Right renal cortex interstitium (tissue), 3 donors: Measurements from ENCODE around the gene OGA. TPM values are rescaled to one million over a fixed set of nuclear protein-coding genes. Genes with fewer than 3 reads are reported as not detected.

Experiments
- DNase-seq, 3 donors: peaks; one replicate each; pipeline ENCODE4 v3.0.0-alpha.2; 2013; ENCODE audit warnings: low read depth in 3 of 3, low spot score in 2 of 3
- polyA plus RNA-seq, 3 donors: library from polyadenylated mRNA; unstranded; fragments of 120-200 nt; gene quantifications; one replicate each; pipeline ENCODE4 v1.2.1, GENCODE V29; 2013; ENCODE audit not compliant: insufficient read length in 3 of 3

OGA gene
- polyA plus RNA-seq: 100 to 1,000 TPM; 120 to 144 (median 140) TPM

DNA sequence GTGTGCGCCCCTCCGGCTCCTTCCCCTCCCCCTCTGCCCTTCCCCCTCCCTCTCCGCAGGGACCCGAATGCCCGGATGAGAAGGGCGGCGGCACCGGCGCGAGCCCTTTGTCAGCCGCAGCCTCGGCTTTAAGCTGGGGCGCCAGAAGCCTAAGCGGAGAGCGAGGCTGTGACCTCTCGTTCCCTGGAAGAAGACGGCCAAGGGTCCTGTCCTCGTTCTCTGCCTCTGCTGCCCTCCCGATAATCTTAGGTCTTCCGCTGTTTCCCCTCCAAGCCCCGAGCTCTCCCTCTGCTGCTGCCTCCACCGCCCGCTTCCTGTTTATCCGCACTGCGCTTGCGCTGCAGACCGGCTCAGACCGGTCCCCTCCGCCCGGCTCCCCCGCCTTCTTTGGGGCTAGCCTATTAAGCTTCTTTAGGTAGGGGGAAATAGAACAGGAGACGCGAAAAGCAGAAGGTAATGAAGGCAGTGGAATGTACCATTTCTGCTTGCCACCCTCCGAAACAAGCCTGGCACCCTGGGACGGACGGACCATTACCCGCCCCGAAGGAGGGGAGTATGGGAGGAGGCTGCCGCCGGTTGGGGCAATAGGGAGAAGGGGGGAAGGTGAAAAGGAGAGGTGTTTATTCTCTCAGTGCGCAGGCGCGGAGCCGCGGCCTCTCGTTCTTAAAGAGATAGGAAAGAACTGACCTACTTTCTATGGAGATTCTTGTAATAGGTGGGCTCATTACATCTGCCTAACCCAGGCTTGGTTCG, at the start of gene OGA:
Gene OGA, minus strand, starts transcription at position 326 of the 753 bp plus-strand sequence. CDS start 422 bp downstream, outside the sequence.
- peak; percentile 95 to 96 (median 96) for DNase-seq

DNA sequence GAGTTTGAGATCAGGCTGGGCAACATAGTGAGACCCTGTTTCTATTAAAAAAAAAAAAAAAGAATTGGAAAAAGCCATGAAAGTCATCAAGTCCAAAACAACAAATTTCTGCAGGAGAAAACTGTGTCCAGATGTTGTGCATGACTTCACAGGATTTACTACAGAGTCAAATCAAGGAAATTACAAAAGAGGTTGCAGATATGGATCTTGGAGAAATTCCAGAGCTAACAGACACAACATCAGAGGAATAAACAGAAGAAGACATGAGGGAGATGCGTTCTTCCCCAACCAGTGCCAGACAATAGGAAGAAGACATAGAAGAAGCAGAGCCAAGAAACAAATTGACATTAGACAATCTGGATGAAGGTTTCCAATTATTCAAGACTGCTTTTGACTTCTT, 49.7 kb upstream of the OGA start:
- DNase-seq: no peak

DNA sequence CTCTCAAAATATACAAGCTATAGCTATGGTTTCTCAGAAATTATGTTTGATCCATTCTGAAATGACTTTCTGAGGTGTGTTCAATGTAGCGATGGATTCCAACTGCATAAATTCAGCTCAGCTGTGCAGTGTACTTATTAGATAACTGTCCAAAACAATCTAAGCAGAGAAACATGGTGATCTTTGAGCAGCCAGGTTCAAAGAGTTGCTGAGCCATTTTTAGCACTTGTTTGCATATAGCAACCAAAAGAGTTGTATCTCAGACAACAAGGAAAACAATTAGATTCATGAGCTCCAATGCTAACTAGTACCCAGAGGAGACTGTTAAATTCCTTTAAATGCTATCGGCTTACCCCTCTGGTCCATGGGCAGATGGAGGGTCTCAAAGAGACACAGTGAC, 41.3 kb upstream of the OGA start:
- no peak for DNase-seq

DNA sequence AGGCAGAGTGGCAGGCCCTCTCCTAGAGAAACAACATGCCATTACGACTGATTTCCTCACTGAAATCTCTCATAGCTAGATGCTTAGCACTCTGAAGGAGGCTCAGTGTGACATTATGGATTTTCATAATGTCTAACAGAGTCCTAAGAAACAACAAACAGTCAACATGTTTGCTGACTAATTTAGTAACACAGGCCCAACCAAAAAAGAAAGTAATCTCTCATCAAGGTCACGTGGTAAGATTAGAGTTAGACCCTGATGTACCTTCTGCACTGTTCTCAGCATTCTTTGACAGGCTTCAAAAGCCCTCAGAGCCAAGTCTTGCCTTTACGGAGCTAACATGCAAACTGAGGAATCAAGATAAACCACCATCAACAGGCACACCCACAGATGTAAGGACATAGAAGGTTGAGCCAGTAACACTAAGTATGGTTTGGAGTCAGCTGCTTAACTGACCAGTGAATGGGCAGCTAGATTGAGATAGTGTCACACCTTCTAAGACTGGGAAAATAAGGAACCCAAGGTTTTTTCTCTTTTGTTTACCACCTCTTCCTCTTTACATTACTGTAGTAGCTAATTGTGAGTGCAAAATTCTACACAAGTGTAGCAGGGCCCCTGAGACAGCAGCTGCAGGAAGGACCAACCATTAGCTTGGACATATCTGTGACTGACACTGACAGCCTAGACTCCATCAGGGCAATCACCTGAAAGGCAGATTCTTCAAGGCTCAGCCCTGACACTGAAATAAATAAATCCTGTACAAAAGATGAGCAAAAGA, 40.7 kb upstream of the OGA start:
- no peak for DNase-seq

DNA sequence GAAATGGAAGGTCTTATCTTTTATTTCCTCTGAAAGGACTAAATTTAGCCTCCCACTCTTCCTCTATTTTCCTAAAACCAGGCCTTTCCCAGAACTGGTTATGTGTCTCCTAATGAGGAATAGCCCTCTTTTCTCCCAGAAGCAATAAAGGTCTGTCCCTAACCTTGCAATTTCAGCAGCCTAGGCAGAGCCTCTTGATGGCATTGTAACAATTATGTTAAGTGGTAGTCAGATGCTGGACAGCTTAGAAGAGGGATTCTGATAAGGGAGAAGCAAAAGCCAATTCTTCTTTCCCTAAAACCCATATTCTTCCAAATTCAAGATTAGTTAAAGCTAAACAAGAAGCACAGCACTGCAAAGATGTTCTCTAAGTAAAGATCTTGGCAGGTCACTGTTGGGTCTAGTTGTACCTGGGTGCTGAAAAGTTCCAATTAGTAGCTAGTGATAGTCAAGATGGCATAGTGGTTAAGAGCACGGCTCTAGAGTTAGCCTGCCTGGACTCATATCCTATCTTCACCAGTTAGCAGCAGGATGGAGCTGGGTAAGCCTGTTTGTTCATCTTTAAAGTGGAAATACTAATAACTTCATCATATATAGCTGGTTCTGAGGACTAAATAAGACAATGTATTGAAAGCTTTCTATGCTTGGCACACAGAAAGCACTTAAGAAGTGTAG, 39.7 kb upstream of the OGA start:
- no peak for DNase-seq

- no peak for DNase-seq
Observed at GRCh38 chr10:101856626-101857025, 38.4 kb upstream of the OGA start.

DNA sequence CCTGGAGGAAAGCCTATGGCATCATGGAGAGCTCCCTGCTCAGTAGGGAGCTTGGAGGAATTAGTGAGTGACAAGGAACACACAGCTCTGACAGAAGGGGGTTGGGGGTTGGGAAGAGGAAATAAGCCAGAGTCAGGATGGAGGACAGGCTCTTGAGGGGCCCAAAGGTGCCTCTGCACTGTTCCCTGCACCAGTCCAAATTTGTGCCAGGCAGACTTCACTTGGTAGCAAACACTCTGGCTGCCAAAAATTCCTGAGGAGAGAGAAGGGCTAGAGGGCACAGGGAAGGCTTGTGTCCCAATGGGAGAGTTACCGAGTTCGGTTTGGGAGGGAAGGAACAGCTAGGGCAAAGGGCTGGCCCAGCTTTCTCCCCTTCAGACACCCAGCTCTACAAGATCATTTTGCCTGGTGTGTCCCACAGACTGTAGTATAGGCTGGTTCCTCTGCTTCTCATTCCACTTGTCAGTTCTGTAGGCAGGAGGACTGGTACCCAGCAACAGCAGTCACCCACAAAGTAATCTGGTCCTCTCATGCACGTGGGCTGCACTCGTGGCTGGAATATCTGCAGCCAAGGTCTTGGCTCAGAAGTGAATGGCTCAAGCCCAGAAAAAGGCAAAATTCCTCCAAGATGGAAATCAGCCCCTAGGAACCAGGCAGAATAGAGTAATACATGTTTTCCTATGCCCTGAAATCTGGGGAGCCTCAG, 33.3 kb upstream of the OGA start:
- DNase-seq: no peak

DNA sequence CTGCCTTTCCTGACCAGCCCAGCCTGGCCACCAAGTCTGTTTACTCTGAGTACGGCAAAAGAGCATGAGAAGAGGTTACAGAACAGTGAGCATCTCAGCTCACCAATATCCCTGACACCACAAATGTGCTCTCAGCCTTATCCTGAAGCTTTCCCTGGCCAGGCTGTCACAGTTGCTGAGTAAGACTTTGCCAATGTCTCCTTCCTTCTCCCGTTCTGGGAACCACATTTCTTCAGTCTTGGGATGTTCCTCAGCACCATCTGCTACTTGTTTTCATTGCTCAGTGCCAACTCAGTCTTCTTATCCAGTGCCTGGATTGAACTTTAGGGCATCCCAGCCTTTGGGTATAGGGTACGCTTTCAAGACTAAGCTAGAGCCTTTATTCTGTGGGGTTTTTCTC, 32.5 kb upstream of the OGA start:
- no peak for DNase-seq

DNA sequence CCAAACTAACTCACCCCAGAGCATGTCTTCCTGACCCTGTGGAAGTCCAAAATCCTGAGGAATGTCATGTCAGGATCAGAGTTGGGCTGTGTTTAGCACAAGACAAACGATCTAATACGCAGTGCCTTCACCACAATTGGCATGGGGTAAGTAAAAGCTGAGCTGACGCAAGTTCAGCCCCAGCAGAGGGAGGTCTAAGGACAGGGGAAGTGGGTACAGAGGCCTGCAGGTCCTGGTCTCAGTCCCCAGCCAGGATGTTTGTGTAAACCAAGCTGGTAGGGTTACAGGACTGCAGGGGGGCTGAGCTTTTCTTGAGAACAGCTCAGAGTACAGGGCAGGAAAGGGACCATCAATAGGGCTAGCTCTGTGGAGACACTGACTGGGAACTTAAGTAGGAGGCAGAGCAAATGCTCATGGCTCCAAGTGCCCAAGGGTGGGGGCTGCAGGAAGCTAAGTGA, 30.7 kb upstream of the OGA start:
- DNase-seq: no peak

DNA sequence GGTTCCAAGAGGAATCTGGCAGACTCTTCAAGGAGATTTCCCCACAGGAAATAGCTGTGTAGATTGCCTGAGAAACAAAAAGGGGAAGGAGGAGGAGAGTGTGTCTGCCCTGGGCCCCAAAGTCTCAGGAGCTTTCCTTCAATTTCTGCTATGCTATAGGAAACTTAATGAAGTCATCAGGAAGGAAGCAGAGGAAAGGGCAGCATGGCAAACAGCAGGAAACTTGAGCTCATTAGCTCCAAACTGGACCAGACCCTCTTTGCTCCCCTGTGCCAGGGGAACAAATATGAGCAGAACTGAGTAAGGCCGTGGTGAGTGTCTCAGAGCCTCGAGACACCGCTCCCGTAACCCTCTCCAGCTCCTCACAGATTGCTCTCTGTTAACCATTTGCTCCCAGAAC, 30.2 kb upstream of the OGA start:
- no peak for DNase-seq

GRCh38 chr10:101845893-101846292, 27.6 kb upstream of the OGA start:
- no peak for DNase-seq

DNA sequence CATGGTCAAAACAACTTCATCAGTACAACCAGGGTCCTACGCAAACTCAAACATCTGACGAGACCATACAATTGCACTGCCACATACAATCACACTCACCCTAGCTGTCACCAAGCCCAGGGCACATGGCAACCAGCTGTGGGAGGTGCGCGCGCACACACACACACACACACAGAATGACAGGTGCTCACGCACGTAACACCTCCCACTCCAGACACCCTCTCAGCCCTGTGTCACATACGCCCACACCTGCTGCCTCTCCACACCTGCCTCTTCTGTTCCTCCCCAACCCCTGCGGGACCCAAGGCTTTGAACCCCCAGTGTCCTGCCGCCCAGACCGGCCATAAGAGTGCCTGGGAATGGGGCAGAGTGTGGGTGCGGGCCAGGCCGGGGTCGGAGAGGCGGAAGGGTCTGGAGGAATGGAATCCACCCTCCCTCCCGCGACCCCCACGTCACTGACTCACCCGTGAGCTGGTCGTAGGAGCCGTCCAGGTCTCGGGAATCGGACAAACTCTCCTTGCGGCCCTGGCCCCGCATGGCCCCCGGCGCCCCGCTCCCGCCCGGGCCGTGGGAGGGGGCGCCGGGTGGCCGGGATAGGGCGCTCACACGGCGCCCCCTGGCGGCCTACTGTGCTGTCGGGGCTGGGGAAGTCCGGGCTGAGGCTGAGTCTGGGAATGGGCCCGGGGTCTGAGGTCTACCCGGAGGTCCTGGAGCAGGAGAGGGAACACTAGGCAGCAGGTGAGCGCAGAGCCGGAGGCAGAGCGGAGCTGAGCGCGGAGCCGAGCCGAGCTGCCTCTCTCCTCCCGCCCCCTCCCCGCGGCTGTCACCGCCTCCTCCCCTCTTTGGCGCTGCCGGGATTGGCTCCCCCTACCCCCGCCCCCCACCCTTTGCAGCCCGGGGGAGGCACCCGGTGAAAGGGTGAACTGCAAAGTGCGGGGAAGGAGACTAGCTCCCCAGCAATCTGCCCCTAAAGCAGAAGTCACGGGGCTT, 25.1 kb upstream of the OGA start, which contains the start of gene KCNIP2:
Gene KCNIP2, minus strand, starts transcription at position 769 of the 990 bp plus-strand sequence. Its CDS starts 232 bp downstream, at position 537.
- no peak for DNase-seq

DNA sequence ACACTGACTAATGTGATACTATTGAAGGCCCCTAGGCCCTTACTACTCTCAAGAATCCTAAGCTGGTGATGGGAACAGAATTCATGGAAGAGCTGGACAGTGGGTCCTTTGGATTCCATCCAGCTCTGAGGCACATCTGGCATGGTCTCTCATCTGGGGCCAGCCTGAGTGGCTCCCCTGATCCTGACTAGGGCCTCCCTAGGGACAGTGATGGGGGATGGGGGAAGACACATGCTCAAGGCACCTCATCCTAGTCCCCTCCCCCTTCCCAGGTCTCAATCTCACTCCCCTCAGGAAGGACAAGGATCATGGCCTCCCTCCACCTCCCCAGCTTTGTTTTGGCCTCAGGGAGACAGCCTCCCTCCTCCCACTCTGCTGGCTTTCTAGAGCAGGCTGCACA, 23.6 kb upstream of the OGA start:
- DNase-seq: no peak

DNA sequence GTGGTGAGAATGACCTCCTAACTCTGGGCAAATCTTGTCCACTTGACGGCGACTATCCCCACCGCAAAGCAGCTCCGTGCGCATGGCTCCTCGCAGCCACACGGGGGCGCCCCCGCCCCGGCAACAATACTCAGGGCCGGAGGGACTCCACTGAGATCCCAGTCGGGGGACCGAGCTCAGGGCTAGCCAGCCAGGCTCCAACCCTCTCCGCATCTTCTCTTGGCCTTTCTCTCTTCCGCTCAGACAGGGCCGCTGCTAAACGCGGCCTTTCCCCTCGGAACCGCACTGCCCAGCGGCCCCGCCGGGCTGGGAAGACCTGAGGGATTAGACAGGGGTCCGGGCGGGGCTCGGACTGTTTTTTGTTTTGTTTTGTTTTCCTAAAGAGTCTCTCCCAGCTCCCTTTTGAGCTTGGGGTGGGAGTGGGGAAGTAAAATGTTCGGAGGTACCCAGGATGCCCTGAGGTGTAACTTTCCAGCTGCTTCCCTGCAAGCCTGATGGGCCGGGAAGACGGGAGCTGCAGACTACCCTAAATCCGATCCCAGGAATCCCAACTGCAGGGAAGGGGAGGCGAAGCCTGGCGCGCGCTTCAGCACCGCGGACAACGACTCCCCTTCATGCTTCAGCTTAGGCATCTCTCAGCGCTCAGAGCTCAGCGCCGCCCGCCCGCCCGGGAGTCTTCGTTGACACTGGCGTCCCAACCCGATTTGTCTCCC, 22.7 kb upstream of the OGA start:
- peak in 2 of 3 donors; percentile 82 to 87 for DNase-seq

DNA sequence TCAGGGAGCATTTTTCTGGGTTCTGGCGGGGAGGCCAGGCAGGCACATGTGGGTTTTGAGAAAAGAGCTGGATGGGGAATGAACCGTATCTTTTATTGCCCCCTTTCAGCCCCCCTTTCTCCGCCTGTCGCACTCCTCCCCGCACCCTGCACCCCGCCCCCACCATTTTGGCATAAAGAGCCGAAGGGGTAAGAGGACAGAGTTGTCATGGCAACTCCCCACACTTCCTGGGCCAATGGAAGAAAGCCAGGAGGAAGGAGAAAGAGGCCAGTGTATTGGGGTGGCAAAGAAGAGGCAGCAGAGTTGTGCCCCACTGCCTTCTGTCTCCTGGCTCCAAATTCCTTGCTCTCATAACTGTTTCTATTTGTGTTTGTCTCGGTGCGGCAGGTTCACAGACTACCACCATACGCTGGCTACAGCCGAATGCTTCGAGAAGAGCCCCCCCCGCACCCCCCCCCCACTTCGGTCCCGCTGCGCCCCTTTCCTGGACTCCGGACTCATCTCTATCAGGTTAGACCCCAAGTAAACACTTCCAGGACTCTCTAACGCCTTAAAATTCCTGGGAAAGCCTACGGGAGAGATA, 21.9 kb upstream of the OGA start:
- DNase-seq: no peak

- DNase-seq: no peak
Observed at GRCh38 chr10:101839416-101840063, 21.3 kb upstream of the OGA start.

DNA sequence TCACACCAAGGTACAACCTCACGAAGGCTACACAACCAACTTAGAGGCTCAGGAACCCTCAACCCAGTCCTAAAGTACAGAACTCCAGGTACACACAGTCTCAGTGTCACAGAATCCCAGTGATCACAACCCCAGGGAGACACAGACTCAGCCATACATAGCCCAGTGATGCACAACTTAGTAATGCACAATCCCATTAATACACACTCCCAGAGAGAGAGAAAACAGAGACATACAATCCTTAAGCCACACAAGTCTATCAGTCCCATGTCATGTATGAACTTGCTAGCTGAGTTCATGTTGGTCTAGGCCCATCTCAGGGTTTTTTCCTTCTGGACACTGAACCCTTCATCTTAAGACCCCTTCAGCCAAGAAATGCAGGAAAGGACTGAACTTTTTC, 20.8 kb upstream of the OGA start:
- no peak for DNase-seq

GRCh38 chr10:101838416-101838970, 20.2 kb upstream of the OGA start:
- DNase-seq: no peak
